ENCODE results near the gene GNPTAB.

Gene GNPTAB

GRCh38 chr12:101804409-101804808 is 26.4 kb downstream of the GNPTAB start:
- no peak for DNase-seq (ENCODE audit: low read depth)

- DNase-seq (ENCODE audit: low read depth): no peak
Observed at GRCh38 chr12:101803978-101804377, 26.8 kb downstream of the GNPTAB start.

GRCh38 chr12:101802486-101802885 is 28.3 kb downstream of the GNPTAB start:
- DNase-seq (ENCODE audit: low read depth): no peak

- DNase-seq (ENCODE audit: low read depth): no peak
Observed at GRCh38 chr12:101799774-101800173, 31.0 kb downstream of the GNPTAB start.

GRCh38 chr12:101795786-101796185 is 35.0 kb downstream of the GNPTAB start:
- no peak for DNase-seq (ENCODE audit: low read depth)

GRCh38 chr12:101795013-101795412 is 35.7 kb downstream of the GNPTAB start:
- no peak for DNase-seq (ENCODE audit: low read depth)

- no peak for DNase-seq (ENCODE audit: low read depth)
Observed at GRCh38 chr12:101794574-101794973, 36.2 kb downstream of the GNPTAB start.

- DNase-seq (ENCODE audit: low read depth): no peak
Observed at GRCh38 chr12:101793401-101793800, 37.4 kb downstream of the GNPTAB start.

- no peak for DNase-seq (ENCODE audit: low read depth)
Observed at GRCh38 chr12:101792046-101792931, 38.5 kb downstream of the GNPTAB start.

- DNase-seq (ENCODE audit: low read depth): no peak
Observed at GRCh38 chr12:101789171-101789570, 41.6 kb downstream of the GNPTAB start.

- DNase-seq (ENCODE audit: low read depth): no peak
Observed at GRCh38 chr12:101785671-101786070, 45.1 kb downstream of the GNPTAB start.

- no peak for DNase-seq (ENCODE audit: low read depth)
Observed at GRCh38 chr12:101784376-101784775, 46.4 kb downstream of the GNPTAB start.

GRCh38 chr12:101783838-101784237 is 46.9 kb downstream of the GNPTAB start:
- DNase-seq (ENCODE audit: low read depth): no peak

- no peak for DNase-seq (ENCODE audit: low read depth)
Observed at GRCh38 chr12:101783150-101783549, 47.6 kb downstream of the GNPTAB start.

GRCh38 chr12:101782273-101782731 is 48.5 kb downstream of the GNPTAB start:
- no peak for DNase-seq (ENCODE audit: low read depth)

- DNase-seq (ENCODE audit: low read depth): no peak
Observed at GRCh38 chr12:101781834-101782233, 48.9 kb downstream of the GNPTAB start.

GRCh38 chr12:101780599-101780998 is 50.2 kb downstream of the GNPTAB start:
- no peak for DNase-seq (ENCODE audit: low read depth)

GRCh38 chr12:101779626-101780025 is 51.1 kb downstream of the GNPTAB start:
- no peak for DNase-seq (ENCODE audit: low read depth)

- no peak for DNase-seq (ENCODE audit: low read depth)
Observed at GRCh38 chr12:101779200-101779599, 51.6 kb downstream of the GNPTAB start.

- no peak for DNase-seq (ENCODE audit: low read depth)
Observed at GRCh38 chr12:101777978-101778377, 52.8 kb downstream of the GNPTAB start.

- DNase-seq (ENCODE audit: low read depth): no peak
Observed at GRCh38 chr12:101777485-101777884, 53.3 kb downstream of the GNPTAB start.

- DNase-seq (ENCODE audit: low read depth): no peak
Observed at GRCh38 chr12:101775816-101776215, 54.9 kb downstream of the GNPTAB start.

- DNase-seq (ENCODE audit: low read depth): peak; percentile 43
Observed at GRCh38 chr12:101773650-101774162, 57.1 kb downstream of the GNPTAB start.

All from stimulated activated CD8-positive, alpha-beta memory T cell treated with anti-CD3 and anti-CD28 coated beads, Interleukin-4, amount 100 ng/mL, for 24 hours (primary cell).